ENCODE results near the gene KDELR1. TPM values are rescaled to one million over a fixed set of nuclear protein-coding genes. Genes with fewer than 3 reads are reported as not detected.

The KDELR1 gene
- total RNA-seq, 1 donor from 2014 or later, result 183 TPM

DNA sequence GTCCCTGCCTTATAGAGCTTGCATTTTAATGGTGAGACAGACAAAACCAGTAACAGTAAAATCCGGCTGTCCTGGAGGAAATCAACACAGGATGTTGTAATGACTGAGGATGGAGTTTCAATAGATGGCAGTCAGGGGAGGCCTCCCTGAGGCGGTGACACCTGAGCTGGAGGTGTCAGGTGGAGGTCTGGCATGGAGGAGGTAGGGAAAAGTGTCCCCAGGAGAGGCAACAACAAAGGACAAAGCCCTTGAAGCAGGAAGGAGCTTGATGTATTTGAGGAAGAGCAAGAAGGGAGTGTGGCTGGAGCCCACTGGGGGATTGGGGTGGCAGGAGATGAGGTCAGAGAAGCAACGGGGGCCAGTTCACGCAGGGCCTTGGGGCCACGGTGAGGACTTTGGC, 9.9 kb upstream of the KDELR1 start:
- DNase-seq (ENCODE audit: low spot score in 2 of 2), result no peak
- Histone ChIP-seq H3K4me3 (no peak overlapping the region), H3K27ac (no peak overlapping the region), H3K4me1 (no peaks in the 10 kb centered on the region), H3K27me3 (peaks cover 9% of the 10 kb centered on the region), H3K36me3 (no peaks in the 10 kb centered on the region), H3K9me3 (no peaks in the 10 kb centered on the region)
- intact Hi-C loops (cut with DNase I), result no loop called here
- TF ChIP-seq, protein P1, sequence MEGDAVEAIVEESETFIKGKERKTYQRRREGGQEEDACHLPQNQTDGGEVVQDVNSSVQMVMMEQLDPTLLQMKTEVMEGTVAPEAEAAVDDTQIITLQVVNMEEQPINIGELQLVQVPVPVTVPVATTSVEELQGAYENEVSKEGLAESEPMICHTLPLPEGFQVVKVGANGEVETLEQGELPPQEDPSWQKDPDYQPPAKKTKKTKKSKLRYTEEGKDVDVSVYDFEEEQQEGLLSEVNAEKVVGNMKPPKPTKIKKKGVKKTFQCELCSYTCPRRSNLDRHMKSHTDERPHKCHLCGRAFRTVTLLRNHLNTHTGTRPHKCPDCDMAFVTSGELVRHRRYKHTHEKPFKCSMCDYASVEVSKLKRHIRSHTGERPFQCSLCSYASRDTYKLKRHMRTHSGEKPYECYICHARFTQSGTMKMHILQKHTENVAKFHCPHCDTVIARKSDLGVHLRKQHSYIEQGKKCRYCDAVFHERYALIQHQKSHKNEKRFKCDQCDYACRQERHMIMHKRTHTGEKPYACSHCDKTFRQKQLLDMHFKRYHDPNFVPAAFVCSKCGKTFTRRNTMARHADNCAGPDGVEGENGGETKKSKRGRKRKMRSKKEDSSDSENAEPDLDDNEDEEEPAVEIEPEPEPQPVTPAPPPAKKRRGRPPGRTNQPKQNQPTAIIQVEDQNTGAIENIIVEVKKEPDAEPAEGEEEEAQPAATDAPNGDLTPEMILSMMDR (IDR thresholded peaks at IDR 0.05), result no peak

GRCh38 chr19:48400018-48400742, 8.8 kb upstream of the KDELR1 start:
- Histone ChIP-seq H3K36me3 (no peaks in the 10 kb centered on the region), H3K4me1 (no peaks in the 10 kb centered on the region), H3K27me3 (peaks cover 20% of the 10 kb centered on the region), H3K27ac (peak overlapping the region in 1 of 2 donors; percentile 11), H3K9me3 (no peaks in the 10 kb centered on the region), H3K4me3 (peak overlapping the region in 1 of 2 donors; percentile 20)
- intact Hi-C loops (cut with DNase I), result no loop called here
- TF ChIP-seq, protein P1 (IDR thresholded peaks at IDR 0.05), result no peak
- peak in 1 of 2 donors; percentile 78 for DNase-seq (ENCODE audit: low spot score in 2 of 2)

DNA sequence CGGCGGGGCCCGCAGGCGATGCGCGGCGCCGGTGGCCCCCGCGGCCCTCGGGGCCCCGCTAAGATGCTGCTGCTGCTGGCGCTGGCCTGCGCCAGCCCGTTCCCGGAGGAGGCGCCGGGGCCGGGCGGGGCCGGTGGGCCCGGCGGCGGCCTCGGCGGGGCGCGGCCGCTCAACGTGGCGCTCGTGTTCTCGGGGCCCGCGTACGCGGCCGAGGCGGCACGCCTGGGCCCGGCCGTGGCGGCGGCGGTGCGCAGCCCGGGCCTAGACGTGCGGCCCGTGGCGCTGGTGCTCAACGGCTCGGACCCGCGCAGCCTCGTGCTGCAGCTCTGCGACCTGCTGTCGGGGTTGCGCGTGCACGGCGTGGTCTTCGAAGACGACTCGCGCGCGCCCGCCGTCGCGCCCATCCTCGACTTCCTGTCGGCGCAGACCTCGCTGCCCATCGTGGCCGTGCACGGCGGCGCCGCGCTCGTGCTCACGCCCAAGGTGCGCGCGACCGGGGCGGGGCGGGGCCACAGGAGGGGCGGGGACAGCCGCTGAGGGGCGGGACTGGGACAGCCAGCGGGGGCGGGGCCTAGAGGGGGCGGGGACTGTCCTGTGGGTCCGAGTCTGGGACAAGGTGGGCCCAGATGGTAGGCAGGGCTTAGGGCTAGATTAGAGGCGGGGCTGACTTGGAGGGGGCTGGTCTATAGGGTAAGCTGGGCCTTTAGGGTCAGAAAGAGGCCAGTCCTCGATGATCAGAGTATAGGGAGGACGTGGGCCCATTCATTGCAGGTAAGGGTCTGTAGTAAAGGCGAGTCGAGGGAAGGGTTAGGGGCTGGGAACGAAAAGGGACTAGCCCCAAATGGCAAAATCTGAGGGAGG, 7.3 kb upstream of the KDELR1 start:
- intact Hi-C loops (cut with DNase I), result no loop called here
- TF ChIP-seq, protein P1 (IDR thresholded peaks at IDR 0.05), result no peak
- Histone ChIP-seq H3K4me1 (peaks cover 0 to 5% of the 10 kb centered on the region in 2 donors), H3K27ac (no peak overlapping the region), H3K9me3 (no peaks in the 10 kb centered on the region), H3K4me3 (peak overlapping the region; percentile 40 to 59), H3K36me3 (no peaks in the 10 kb centered on the region), H3K27me3 (peaks cover 34% of the 10 kb centered on the region)
- DNase-seq (ENCODE audit: low spot score in 2 of 2), result peak in 1 of 2 donors; percentile 80

DNA sequence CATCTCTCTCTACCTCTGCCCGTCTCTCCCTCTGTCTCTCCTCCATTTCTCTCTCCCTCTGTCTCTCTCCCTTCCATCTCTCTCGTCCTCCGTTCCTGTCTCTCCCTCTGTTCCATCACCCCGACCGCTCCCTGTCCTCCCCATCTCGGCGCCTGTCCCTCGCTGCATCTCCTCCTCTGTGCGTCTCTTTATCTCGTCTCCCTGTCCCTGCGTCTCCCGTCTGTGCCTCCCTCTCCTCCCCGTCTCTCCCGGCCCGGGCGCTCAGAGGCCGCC, 6.7 kb upstream of the KDELR1 start:
- Histone ChIP-seq H3K4me3 (peak overlapping the region; percentile 40 to 59), H3K27me3 (peaks cover 36% of the 10 kb centered on the region)
- intact Hi-C loops (cut with DNase I), result no loop called here

DNA sequence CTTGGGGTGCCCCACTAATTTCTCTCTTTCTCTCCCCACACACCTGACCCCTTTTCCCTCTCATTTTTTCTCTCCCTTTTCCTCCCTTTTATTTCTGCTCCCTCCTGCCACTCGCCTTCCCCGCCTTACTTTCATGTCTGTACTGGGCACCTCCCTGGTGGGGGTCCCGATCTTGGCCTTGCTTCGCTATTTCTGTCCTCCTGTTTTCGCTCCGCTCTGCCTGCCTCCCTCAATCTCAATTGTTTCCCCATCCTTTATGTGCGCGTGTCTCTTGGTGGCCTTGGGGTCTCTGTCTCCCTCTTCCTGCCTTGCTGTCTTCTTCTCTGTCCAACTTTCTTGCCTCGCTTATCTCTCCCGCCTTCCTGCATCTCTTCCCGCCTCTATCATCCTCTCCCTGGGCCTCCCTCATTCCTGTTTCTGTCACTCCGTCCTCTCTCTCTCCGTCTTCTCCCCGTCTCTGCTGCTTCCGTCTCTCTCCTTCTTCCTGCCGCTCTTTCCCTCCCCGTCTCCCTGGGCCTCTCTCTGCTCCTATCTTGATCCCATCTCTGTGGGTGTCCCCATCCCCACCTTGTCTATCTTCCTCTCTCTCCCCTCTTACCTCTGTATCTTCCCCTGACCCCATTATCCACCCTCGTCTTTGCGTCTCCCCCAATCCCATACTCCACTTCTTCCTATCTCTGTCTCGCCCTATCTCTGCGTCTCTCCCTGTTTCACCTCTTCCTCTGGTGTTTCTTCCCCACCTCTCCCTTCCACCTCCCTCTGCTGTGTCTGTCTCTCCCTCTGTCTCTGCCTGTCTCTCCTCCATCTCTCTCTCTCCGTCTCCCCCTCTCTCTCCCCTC, 6.1 kb upstream of the KDELR1 start:
- TF ChIP-seq, protein P1 (IDR thresholded peaks at IDR 0.05), result no peak
- peaks cover 0 to 8% of the 10 kb centered on the region in 2 donors for H3K4me1 ChIP-seq
- DNase-seq (ENCODE audit: low spot score in 2 of 2), result no peak
- no peak overlapping the region for H3K27ac ChIP-seq
- H3K4me3 ChIP-seq, result peak overlapping the region in 1 of 2 donors; percentile 59
- no peaks in the 10 kb centered on the region for H3K9me3 ChIP-seq
- intact Hi-C loops (cut with DNase I), result no loop called here
- H3K27me3 ChIP-seq, result peaks cover 36% of the 10 kb centered on the region
- H3K36me3 ChIP-seq, result no peaks in the 10 kb centered on the region

More for the DNA sequence above, 6.7 kb upstream of the KDELR1 start:
- Histone ChIP-seq H3K36me3 (no peaks in the 10 kb centered on the region), H3K27ac (no peak overlapping the region), H3K9me3 (no peaks in the 10 kb centered on the region), H3K4me1 (peaks cover 0 to 8% of the 10 kb centered on the region in 2 donors)
- TF ChIP-seq, protein P1 (IDR thresholded peaks at IDR 0.05), result no peak
- no peak for DNase-seq (ENCODE audit: low spot score in 2 of 2)
